Stimulated activated naive CD4-positive, alpha-beta T cell treated with Interleukin-2 at 50 U/mL for 16 hours (primary cell): Measurements from ENCODE around the gene PLA1A.
A peak's percentile ranks its signal among the peaks of the same experiment; 100 is the strongest.
"Not testable (repeated sequence)": the region's sequence is repeated elsewhere in the genome, so short reads cannot be mapped to it uniquely, and the experiment has no call there.

Source experiments
- DNase-seq: peaks from one replicate; lab custom pipeline; 2025; lab: John Stamatoyannopoulos, UW

The PLA1A gene

DNA sequence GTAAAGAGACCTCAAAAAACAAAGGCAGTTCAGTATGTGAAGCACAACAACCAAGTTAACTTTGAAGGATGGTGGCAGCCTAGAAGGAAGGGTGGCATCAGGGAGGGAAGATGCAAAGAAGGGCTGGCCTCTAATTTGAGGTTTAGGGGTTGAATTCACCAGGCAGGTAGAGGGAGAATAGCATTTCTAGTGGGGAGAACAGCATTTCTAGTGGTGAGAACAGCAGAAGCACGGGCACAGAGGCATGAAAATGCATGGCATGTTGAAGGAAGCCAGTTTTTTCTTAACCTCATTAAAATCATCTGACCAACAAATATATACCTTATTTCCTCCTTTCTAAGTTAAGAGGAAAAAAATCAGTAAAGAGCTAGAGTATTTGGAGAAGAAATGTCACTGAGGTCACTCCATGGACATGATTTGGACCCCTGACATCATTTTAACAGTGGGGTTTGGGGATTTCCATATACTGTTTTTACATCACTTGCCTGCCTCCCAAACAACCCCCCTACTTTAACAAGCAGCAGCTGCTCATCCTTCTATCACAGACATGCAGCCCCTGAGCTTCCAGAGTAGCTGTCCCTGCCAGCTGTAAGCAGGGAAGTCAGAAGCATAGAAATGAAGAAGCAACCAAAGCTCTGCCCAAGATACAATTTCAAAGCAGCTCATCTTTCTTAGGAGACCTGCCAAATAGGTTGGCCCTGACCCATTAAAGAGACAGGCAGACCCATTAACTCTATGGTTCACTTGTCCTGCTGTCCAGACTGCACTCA lies 65.1 kb downstream of the PLA1A start:
- no peak for DNase-seq

DNA sequence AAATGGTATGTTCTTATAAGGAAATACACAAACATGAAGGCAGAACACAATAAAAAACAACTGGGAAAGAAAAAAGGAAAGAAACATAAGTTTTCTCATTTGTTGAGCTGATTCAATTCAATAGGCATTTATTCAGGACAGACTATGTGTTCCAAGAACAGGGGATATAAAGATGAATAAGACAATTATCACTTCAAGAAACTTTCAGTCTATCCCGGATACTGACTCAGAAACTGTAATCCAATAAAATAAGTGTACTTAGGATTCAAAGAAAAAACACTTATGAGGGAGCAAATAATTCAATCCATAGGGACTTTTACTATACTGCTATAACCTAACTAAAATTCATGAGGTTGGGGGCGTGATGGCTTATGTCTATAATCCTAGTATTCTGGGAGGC lies 66.2 kb downstream of the PLA1A start:
- no peak for DNase-seq

DNA sequence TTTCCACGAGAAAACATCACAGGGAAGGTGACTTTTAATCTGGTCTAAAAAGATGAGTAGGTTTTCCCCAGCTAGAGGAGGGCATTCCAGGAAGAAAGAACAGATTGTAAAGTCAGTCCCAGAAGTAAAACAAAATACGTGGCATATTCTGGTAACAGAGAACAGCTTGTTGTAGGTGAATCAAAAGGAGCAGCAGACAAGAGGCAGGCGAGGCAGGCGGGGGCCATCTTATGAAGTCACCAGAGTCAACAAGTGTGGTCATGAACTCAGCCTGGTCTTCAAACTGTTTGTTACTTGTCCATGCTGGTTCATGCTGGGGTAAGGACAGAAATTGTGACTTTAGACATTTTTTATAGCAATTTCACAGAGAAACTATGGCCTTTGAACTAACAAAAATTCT lies 66.7 kb downstream of the PLA1A start:
- no peak for DNase-seq

DNA sequence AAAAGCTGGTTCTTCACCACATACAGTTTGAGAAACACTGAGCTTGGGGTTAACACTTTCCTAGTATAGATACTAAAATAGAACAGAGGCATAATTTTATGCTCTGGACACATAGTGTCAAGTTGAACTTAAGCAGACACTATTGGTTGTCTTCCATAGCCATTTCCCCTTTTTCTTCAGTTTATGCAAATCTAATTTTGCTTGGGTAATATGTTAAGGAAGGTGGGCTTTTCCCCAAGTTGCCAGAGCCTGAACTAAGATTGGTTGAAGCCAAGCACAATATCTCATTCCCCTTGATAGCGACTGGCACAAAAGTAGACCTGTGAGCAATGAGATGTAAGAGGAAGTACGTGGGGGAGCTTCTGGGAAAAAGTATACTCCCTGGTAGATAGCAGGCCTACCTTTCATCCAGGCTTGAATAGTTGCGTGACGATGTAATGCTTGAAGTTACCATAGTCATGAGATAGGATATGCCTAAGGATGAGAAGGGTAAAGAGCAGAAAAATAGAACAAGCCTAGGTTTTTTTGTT lies 67.2 kb downstream of the PLA1A start:
- DNase-seq: no peak

DNA sequence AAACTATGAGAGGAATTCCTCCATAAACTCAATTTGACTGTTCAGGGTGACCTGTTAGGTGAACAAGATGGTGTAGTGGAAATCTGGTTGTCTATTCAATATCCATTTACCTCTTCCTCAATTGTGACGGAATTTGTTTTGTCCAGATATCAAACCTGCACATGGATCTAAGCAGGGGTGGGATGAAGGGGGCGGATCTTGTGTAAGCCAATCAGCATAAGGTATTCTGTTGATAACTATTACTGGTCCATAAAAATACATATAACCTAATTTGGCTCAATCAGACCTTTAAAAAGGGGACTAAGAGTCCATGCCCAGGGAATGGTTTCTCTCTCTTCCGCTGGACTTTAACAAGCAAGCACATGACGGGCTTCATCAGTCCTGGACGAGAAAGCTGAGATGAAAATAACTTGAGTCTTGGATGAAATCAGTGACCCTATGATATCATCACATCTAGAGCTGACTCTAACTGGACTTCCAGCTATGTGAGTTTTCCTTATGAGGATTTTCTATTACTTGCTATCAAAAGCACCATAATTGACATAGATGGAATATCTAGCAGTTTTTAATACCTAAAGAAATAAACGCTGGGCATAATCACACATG lies 68.4 kb downstream of the PLA1A start:
- DNase-seq: no peak

DNA sequence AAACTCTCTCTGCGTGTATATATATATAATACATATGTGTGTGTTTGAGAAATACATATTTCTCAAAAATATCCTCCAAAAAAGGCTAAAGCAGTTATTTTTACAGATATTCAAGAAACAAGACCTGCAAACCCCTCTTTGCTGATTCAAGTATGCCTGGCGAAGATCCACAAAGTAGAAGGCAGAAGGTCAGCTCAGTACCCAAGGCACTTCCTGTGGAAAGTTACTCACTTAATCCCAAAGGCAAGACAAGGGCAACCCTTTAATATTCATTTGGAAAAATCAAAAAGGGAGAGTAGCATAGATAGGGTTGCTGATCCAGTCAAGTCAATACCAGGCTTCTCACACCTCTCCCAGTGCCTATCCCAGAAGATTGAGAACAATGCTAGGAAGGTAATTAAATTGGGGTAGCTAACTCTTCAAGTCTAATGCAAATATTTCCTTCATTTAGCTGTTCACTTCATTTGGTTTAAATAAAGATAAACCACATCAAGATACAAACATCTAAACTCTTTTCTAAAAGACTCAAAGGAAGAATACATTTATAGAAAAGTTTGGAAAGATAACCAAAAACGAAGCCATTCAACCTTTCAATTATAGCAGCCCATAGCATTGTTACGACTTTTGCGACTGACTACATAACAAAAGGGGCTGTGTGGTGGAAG lies 72.4 kb downstream of the PLA1A start:
- DNase-seq: no peak

DNA sequence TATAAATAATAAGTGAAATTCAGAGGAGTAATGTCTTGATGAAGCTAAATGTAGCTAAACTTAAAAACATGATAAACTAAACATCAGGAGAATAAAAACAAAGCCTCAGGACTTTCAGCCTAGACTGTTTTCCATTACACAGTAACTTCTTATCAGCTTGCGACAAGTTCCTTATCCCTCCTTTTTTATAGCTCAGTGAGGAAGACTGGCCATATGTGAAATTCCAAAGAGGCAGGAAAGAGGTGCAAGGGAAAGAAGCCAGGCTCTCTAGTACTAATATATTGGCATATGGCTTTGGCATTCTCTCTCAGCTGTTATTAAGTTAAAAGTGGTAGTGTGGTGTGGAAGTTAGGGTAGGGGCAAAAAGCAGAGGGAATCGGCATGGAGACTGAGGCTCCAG lies 75.1 kb downstream of the PLA1A start:
- DNase-seq: no peak

DNA sequence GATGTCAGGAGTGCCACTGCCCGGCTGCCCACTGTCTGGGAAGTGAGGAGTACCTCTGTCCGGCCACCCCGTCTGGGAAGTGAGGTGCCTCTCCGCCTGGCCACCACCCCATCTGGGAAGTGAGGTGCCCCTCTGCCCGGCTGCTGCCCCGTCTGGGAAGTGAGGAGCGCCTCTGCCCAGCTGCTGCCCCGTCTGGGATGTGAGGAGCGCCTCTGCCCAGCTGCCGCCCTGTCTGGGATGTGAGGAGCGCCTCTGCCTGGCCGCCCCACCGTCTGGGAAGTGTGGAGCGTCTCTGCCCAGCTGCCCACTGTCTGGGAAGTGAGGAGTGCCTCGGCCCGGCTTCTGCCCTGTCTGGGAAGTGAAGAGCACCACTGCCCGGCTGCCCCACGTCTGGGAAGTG lies 76.2 kb downstream of the PLA1A start:
- DNase-seq: no peak

DNA sequence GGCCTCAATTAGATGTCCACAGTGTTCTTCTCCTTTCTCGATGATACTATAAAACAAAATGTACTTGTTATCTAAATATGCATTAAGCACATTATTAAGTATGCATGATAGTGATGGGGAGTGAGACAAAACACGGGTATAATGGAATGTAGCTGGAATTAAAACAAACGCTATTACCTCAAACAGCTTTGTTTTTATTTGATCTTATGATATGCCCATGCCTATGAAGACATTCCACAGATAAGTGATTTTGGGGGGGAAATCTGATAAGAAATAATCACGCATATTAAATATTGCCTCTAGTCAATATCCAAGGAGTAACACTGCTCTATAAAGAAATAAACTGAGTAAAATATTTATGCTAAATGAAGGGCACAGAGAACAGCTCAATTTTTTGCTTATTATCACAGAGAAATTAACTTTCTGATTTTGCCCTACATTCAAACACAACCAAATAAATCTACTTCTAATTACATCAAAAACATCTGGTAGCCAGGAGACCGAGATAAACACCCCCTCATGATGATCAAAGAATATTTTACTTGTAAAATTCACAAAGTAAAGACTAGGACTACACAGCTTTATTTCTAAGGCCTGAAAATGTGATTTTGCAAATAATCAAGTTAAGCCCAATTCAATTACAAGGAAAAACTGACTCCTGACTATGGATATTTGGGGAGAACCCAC lies 77.6 kb downstream of the PLA1A start:
- DNase-seq: no peak

DNA sequence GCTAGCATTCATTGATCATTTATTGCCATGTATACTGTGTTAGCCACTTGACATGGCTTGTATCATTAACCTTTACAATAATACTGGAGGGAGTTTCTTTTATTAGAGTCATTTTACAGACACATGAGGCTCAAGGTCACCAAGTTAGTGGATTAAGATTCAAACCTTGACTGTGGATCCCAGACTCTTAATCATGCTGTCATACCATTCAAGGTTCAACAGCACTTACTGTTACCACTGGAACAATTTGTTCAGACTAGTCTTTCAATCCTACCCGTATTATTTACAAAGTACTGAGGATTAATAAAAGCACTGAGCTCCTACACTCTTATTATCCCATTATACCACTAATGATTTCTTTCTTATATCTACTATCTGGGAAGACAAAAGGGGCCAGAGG lies 78.3 kb downstream of the PLA1A start:
- DNase-seq: no peak

DNA sequence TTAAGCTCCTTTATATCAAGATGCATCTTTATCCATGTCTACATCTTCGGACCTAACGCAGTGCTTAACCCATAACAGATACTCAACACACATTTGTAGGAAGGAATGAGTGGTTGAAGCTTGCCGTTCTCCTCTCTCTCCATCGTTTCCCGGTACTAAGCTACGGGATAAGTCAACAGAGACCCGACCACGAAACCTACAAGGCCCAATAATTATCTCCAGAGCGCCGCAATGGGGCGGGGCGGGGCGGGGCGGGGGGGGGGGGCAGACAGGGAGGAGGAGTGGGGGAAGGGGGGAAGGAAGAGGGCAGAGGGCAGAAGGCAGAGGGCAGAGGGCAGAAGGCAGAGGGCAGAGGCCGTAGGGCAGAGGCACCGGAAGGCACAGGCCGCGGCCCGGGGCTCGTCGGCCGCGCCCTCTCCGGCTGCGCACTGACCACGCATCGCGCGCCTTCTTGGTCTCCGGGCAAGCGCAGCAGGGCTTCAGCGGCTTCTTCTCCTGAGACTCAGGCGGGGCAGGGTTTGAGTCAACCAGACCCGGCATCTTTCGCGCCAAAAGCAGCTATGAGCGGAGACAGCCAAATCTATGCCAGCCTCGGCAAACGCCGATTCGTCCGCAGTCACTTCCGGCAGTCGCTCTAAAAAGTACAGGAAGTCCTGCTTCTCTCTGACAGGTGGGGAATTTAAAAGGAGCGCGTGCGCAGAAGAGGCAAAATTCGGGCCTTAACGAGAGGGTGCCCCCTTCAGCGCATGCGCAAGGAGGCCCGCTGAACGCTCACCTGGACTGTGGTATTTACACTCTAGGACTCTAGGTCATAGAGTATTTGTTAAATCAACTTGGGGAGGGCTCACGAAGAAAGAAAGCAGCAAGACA lies 79.3 kb downstream of the PLA1A start, which contains the start of gene COX17:
COX17 (minus strand) TSS at position 636 of the 870 bp plus-strand sequence; CDS start at position 540, 96 bp downstream.
- DNase-seq: peak; percentile 95

DNA sequence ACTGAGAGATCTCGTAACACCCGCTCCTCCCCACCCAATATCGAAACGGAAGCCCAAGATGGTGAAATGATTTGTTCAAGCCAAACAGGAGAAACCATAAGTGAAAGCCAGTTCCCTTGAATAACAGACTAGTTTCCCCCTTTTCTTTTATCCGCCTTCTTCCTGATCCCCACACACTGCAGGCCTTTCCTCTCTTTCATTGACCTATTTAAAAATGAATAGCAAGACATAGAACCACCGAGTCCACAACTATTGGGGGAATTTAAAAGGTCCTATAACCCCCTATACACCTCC lies 79.9 kb downstream of the PLA1A start:
- DNase-seq: no peak

DNA sequence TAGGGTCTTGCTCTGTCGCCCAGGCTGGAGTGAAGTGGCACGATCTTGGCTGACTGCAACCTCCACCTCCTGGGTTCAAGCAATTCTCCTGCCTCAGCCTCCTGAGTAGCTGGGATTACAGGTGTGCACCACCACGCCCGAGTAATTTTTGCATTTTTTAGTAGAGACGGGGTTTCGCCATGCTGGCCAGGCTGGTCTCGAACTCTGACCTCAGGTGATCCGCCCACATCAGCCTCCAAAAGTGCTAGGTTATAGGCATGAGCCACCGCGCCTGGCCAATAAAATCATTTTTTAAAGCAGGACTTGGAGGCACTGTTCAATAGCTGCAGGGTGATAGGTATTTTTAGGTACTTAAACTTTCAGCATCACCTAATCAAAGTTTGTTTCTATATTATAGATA lies 80.5 kb downstream of the PLA1A start:
- DNase-seq: not testable (repeated sequence)
